Chondrocyte (in vitro differentiated cells): ENCODE measurements around the gene TALDO1. TPM values are rescaled to one million over a fixed set of nuclear protein-coding genes. Genes with fewer than 3 reads are reported as not detected.
A peak's percentile ranks its signal among the peaks of the same experiment; 100 is the strongest.

Experiments used
- DNase-seq: peaks from one replicate; pipeline ENCODE4 v3.0.0; 2021; ENCODE audit warnings: mixed read lengths, low spot score
- H3K27ac Mint-ChIP-seq: one replicate; pipeline ENCODE4 v1.8.0; 2021; ENCODE audit warnings: mild to moderate bottlenecking, moderate library complexity, mixed read lengths; ENCODE audit not compliant: unreplicated experiment
- H3K27me3 Mint-ChIP-seq: 2 replicates; pipeline ENCODE4 v1.8.0; 2021; ENCODE audit warnings: low read depth, mixed read lengths
- H3K36me3 Mint-ChIP-seq: 2 replicates; pipeline ENCODE4 v1.8.0; 2021; ENCODE audit warnings: low read depth, mixed read lengths
- H3K4me1 Mint-ChIP-seq: 2 replicates; pipeline ENCODE4 v1.8.0; 2021; ENCODE audit warnings: low read depth, mild to moderate bottlenecking, mixed read lengths
- H3K4me3 Mint-ChIP-seq: one replicate; pipeline ENCODE4 v1.8.0; 2021; ENCODE audit warnings: mild to moderate bottlenecking, moderate library complexity, mixed read lengths; ENCODE audit not compliant: unreplicated experiment
- H3K9me3 Mint-ChIP-seq: 2 replicates; pipeline ENCODE4 v1.8.0; 2021; ENCODE audit warnings: low read depth, mixed read lengths
- CTCF ChIP-seq: fragments of 200-600 bp; sonication (generic); IDR thresholded peaks from 2 replicates; pipeline ENCODE4 v1.5.0; 2021; ENCODE audit warnings: antibody characterized with exemption, mild to moderate bottlenecking, moderate library complexity
- total RNA-seq: library from RNA; stranded (reverse); gene quantifications from 3 replicates; pipeline ENCODE4 v1.2.1, GENCODE V29; 2021

Gene TALDO1
- total RNA-seq, 1 donor from 2014 or later = 151 TPM

GRCh38 chr11:701741-702461 is 45.4 kb upstream of the TALDO1 start:
- Mint-ChIP-seq H3K36me3 (peaks cover 3% of the 10 kb centered on the region), H3K4me1 (peaks cover 51% of the 10 kb centered on the region), H3K27ac (no peak overlapping the region), H3K27me3 (no peaks in the 10 kb centered on the region), H3K4me3 (no peak overlapping the region), H3K9me3 (no peaks in the 10 kb centered on the region)
- no peak for DNase-seq
- TF ChIP-seq CTCF = no peak

GRCh38 chr11:702462-703461 is 44.5 kb upstream of the TALDO1 start:
- no peak for TF ChIP-seq CTCF
- peak overlapping the region; percentile 36 for H3K27ac Mint-ChIP-seq

GRCh38 chr11:703506-703905 is 43.8 kb upstream of the TALDO1 start:
- Mint-ChIP-seq H3K4me3 (no peak overlapping the region), H3K36me3 (peaks cover 3% of the 10 kb centered on the region), H3K9me3 (no peaks in the 10 kb centered on the region), H3K4me1 (peaks cover 48% of the 10 kb centered on the region), H3K27me3 (no peaks in the 10 kb centered on the region), H3K27ac (peak overlapping the region; percentile 54)
- TF ChIP-seq CTCF = no peak
- DNase-seq = peak; percentile 64

More at GRCh38 chr11:702462-703461, 44.5 kb upstream of the TALDO1 start:
- Mint-ChIP-seq H3K9me3 (no peaks in the 10 kb centered on the region), H3K4me1 (peaks cover 50% of the 10 kb centered on the region), H3K27me3 (no peaks in the 10 kb centered on the region), H3K36me3 (peaks cover 3% of the 10 kb centered on the region), H3K4me3 (no peak overlapping the region)
- peak; percentile 79 for DNase-seq

- Mint-ChIP-seq H3K4me1 (peaks cover 42% of the 10 kb centered on the region), H3K27ac (no peak overlapping the region), H3K36me3 (peaks cover 3% of the 10 kb centered on the region), H3K27me3 (no peaks in the 10 kb centered on the region), H3K4me3 (no peak overlapping the region), H3K9me3 (no peaks in the 10 kb centered on the region)
- peak; percentile 88 for DNase-seq
- no peak for TF ChIP-seq CTCF
Observed at GRCh38 chr11:704228-704674, 43.0 kb upstream of the TALDO1 start.
